HL-60/S4 treated with phorbol 12-myristate 13-acetate at 8.2 ng/mL for 4 days and 3 days (cell line): ENCODE results near the gene TTLL3.

Experiments
- in situ Hi-C: fragments of 300-500 bp; cut with MboI; formaldehyde crosslinking; loops from 2 replicates; pipeline ENCODE4 v1.15.0; 2022; ENCODE audit warnings: low sequenced_read_pairs

The TTLL3 gene

GRCh38 chr3:9806688-9807589, 3.1 kb upstream of the TTLL3 start:
- in situ Hi-C loops, result no loop called here

GRCh38 chr3:9807981-9808344, 2.1 kb upstream of the TTLL3 start:
- in situ Hi-C loops, result no loop called here

GRCh38 chr3:9808345-9809037, 1.6 kb upstream of the TTLL3 start:
- in situ Hi-C loops, result no loop called here

- in situ Hi-C loops, result no loop called here
Measured at GRCh38 chr3:9809239-9809614, 835 bp upstream of the TTLL3 start.

- in situ Hi-C loops, result no loop called here
Measured at GRCh38 chr3:9810433-9810770, 340 bp downstream of the TTLL3 start.

GRCh38 chr3:9810846-9811245, 784 bp downstream of the TTLL3 start:
- in situ Hi-C loops, result no loop called here

GRCh38 chr3:9812870-9813483, 2.9 kb downstream of the TTLL3 start:
- in situ Hi-C loops, result no loop called here

GRCh38 chr3:9815986-9816385, 5.9 kb downstream of the TTLL3 start:
- in situ Hi-C loops, result no loop called here

GRCh38 chr3:9817436-9817835, 7.4 kb downstream of the TTLL3 start:
- in situ Hi-C loops, result no loop called here

GRCh38 chr3:9818666-9819335, 8.7 kb downstream of the TTLL3 start:
- in situ Hi-C loops, result no loop called here

- in situ Hi-C loops, result no loop called here
Measured at GRCh38 chr3:9820543-9820942, 10.5 kb downstream of the TTLL3 start.

- in situ Hi-C loops, result no loop called here
Measured at GRCh38 chr3:9820946-9821345, 10.9 kb downstream of the TTLL3 start.

GRCh38 chr3:9825451-9826040, 15.5 kb downstream of the TTLL3 start:
- in situ Hi-C loops, result no loop called here

- in situ Hi-C loops, result no loop called here
Measured at GRCh38 chr3:9826815-9827573, 16.9 kb downstream of the TTLL3 start.

- in situ Hi-C loops, result no loop called here
Measured at GRCh38 chr3:9828801-9829755, 19.0 kb downstream of the TTLL3 start.

- in situ Hi-C loops, result no loop called here
Measured at GRCh38 chr3:9831253-9831652, 21.2 kb downstream of the TTLL3 start.

GRCh38 chr3:9833078-9833477, 23.0 kb downstream of the TTLL3 start:
- in situ Hi-C loops, result no loop called here

GRCh38 chr3:9834520-9835380, 24.7 kb downstream of the TTLL3 start:
- in situ Hi-C loops, result no loop called here
